IMR-90 (cell line): ENCODE results near the gene ADGRG6. TPM values are rescaled to one million over a fixed set of nuclear protein-coding genes. Genes with fewer than 3 reads are reported as not detected.
A peak's percentile ranks its signal among the peaks of the same experiment; 100 is the strongest.

Experiments used
- ATAC-seq: fragments of 200-7000 bp; cut with Tn5 transposase; 2 replicates; pipeline ENCODE4 v1.9.1; 2020; ENCODE audit warnings: low read depth, mild to moderate bottlenecking, moderate library complexity
- BruUV-seq: library from RNA; stranded (reverse); fragments of 400-500 nt; replicated peaks from 2 replicates; lab custom pipeline; 2021; lab: Mats Ljungman, UMichigan
- CTCF ChIA-PET: fragments of 300-600 bp; formaldehyde crosslinking; extraction: SDS; loops from one replicate; lab custom pipeline; 2021; ENCODE audit warnings: antibody characterized with exemption; lab: Yijun Ruan, JAX
- POLR2A ChIA-PET: fragments of 300-600 bp; sonication (Branson Sonifier 250); formaldehyde crosslinking; loops from one replicate; lab custom pipeline; 2022; ENCODE audit warnings: antibody characterized with exemption; ENCODE audit not compliant: unreplicated experiment; lab: Charles Lee
- DNase-seq: peaks from one replicate; pipeline ENCODE4 v3.0.0; 2013
- H2AFZ ChIP-seq: replicated peaks from 2 replicates; pipeline ENCODE3; 2013; ENCODE audit warnings: low read length, mild to moderate bottlenecking; ENCODE audit not compliant: poor library complexity
- H2AK5ac ChIP-seq: 2 replicates; pipeline ENCODE4 v1.6.1; 2013; ENCODE audit warnings: low read depth, low read length, inconsistent platforms
- H2AK9ac ChIP-seq: replicated peaks from 2 replicates; pipeline ENCODE3; 2013; ENCODE audit warnings: mild to moderate bottlenecking, low read depth, low read length, moderate library complexity; ENCODE audit not compliant: poor library complexity
- H2BK120ac ChIP-seq: 2 replicates; pipeline ENCODE4 v1.6.1; 2013; ENCODE audit warnings: low read depth, low read length, inconsistent platforms
- H2BK15ac ChIP-seq: 3 replicates; pipeline ENCODE4 v1.6.1; 2013; ENCODE audit warnings: low read depth, low read length, inconsistent platforms
- H2BK20ac ChIP-seq: 2 replicates; pipeline ENCODE4 v1.6.1; 2013; ENCODE audit warnings: low read depth, mild to moderate bottlenecking, inconsistent platforms, low read length, moderate library complexity
- H2BK5ac ChIP-seq: 2 replicates; pipeline ENCODE4 v1.6.1; 2013; ENCODE audit warnings: mild to moderate bottlenecking, low read depth, low read length, inconsistent platforms; ENCODE audit not compliant: poor library complexity, severe bottlenecking
- H3K14ac ChIP-seq: replicated peaks from 2 replicates; pipeline ENCODE4 v1.6.1; 2013; ENCODE audit warnings: low read depth, low read length, inconsistent platforms
- H3K18ac ChIP-seq: 2 replicates; pipeline ENCODE4 v1.6.1; 2013; ENCODE audit warnings: low read depth, low read length, control low read depth
- H3K23ac ChIP-seq: 2 replicates; pipeline ENCODE4 v1.6.1; 2013; ENCODE audit warnings: low read depth, low read length, inconsistent platforms
- H3K27ac ChIP-seq: 2 replicates; pipeline ENCODE4 v1.5.1; 2013; ENCODE audit warnings: mild to moderate bottlenecking, control low read depth, low read length; ENCODE audit not compliant: insufficient read depth
- H3K27me3 ChIP-seq: 2 replicates; pipeline ENCODE4 v1.6.1; 2013; ENCODE audit warnings: low read length; ENCODE audit not compliant: control insufficient read depth, insufficient read depth
- H3K36me3 ChIP-seq: 2 replicates; pipeline ENCODE4 v1.6.1; 2013; ENCODE audit warnings: low read length, mixed read lengths; ENCODE audit not compliant: control insufficient read depth, insufficient read depth
- H3K4ac ChIP-seq: 2 replicates; pipeline ENCODE4 v1.6.1; 2013; ENCODE audit warnings: low read depth, low read length, inconsistent platforms
- H3K4me1 ChIP-seq: 2 replicates; pipeline ENCODE4 v1.6.1; 2013; ENCODE audit warnings: low read length, mixed read lengths; ENCODE audit not compliant: control insufficient read depth, insufficient read depth
- H3K4me2 ChIP-seq: 2 replicates; pipeline ENCODE4 v1.6.1; 2013; ENCODE audit warnings: low read depth, mild to moderate bottlenecking, control low read depth, low read length, moderate library complexity
- H3K4me3 ChIP-seq: 2 replicates; pipeline ENCODE4 v1.5.1; 2013; ENCODE audit warnings: low read depth, mild to moderate bottlenecking, control low read depth, low read length, moderate library complexity; ENCODE audit not compliant: insufficient read depth
- H3K56ac ChIP-seq: 2 replicates; pipeline ENCODE4 v1.6.1; 2013; ENCODE audit warnings: low read length, inconsistent platforms; ENCODE audit not compliant: insufficient read depth; ENCODE audit errors: extremely low read depth
- H3K79me1 ChIP-seq, 2 experiments: 2 replicates each; pipeline ENCODE4 v1.6.1; 2013; ENCODE audit warnings: low read length in 2 of 2, inconsistent platforms in 1 of 2, low read depth in 1 of 2
- H3K9ac ChIP-seq: 2 replicates; pipeline ENCODE4 v1.6.1; 2013; ENCODE audit warnings: low read depth, low read length, control low read depth
- H3K9me1 ChIP-seq: 2 replicates; pipeline ENCODE4 v1.6.1; 2013; ENCODE audit warnings: low read length, inconsistent platforms; ENCODE audit not compliant: insufficient read depth
- H3K9me3 ChIP-seq: 2 replicates; pipeline ENCODE4 v1.6.1; 2013; ENCODE audit warnings: low read length; ENCODE audit not compliant: control insufficient read depth, insufficient read depth
- H4K20me1 ChIP-seq: 2 replicates; pipeline ENCODE4 v1.6.1; 2013; ENCODE audit warnings: low read length, inconsistent platforms; ENCODE audit not compliant: insufficient read depth
- H4K5ac ChIP-seq: 2 replicates; pipeline ENCODE4 v1.6.1; 2013; ENCODE audit warnings: mild to moderate bottlenecking, low read depth, low read length, control low read depth
- H4K8ac ChIP-seq, 2 experiments: 2 replicates each; pipeline ENCODE4 v1.6.1; 2013; ENCODE audit warnings: low read depth in 2 of 2, low read length in 2 of 2, control low read depth in 1 of 2, inconsistent platforms in 1 of 2
- H4K91ac ChIP-seq: 2 replicates; pipeline ENCODE4 v1.6.1; 2013; ENCODE audit warnings: low read depth, low read length, inconsistent platforms; ENCODE audit not compliant: insufficient read depth
- BHLHE40 ChIP-seq: fragments of 150-350 bp; IDR thresholded peaks from 2 replicates; pipeline ENCODE4 v1.6.1; 2016; ENCODE audit warnings: mild to moderate bottlenecking, low read depth, low read length
- CEBPB ChIP-seq: IDR thresholded peaks from 2 replicates; pipeline ENCODE4 v1.6.1; 2012; ENCODE audit warnings: low read depth, low read length, improper control_type of control experiment
- CHD1 ChIP-seq: IDR thresholded peaks from 2 replicates; pipeline ENCODE4 v1.6.1; 2012; ENCODE audit warnings: low read depth, low read length, improper control_type of control experiment
- CTCF ChIP-seq: conservative IDR thresholded peaks from 2 replicates; pipeline ENCODE4 v1.5.1; 2012; ENCODE audit warnings: mild to moderate bottlenecking, low read depth, low read length, improper control_type of control experiment
- ELK1 ChIP-seq: fragments of 150-350 bp; IDR thresholded peaks from 2 replicates; pipeline ENCODE4 v1.6.1; 2016; ENCODE audit warnings: low read depth, mild to moderate bottlenecking, low read length, moderate library complexity, borderline replicate concordance
- FOS ChIP-seq: fragments of 150-350 bp; IDR thresholded peaks from 2 replicates; pipeline ENCODE4 v1.6.1; 2016; ENCODE audit warnings: low read depth, low read length
- MAFK ChIP-seq: IDR thresholded peaks from 2 replicates; pipeline ENCODE4 v1.6.1; 2012; ENCODE audit warnings: low read depth, low read length, improper control_type of control experiment
- MAZ ChIP-seq: IDR thresholded peaks from 2 replicates; pipeline ENCODE4 v1.6.1; 2012; ENCODE audit warnings: low read depth, mild to moderate bottlenecking, low read length, improper control_type of control experiment, moderate library complexity, borderline replicate concordance
- MXI1 ChIP-seq: IDR thresholded peaks from 2 replicates; pipeline ENCODE4 v1.6.1; 2012; ENCODE audit warnings: low read depth, mild to moderate bottlenecking, low read length, moderate library complexity, borderline replicate concordance
- NFE2L2 ChIP-seq: fragments of 150-350 bp; IDR thresholded peaks from 2 replicates; pipeline ENCODE4 v1.6.1; 2016; ENCODE audit warnings: low read depth, mild to moderate bottlenecking, low read length
- POLR2A ChIP-seq: IDR thresholded peaks from 2 replicates; pipeline ENCODE4 v1.6.1; 2012; ENCODE audit warnings: mild to moderate bottlenecking, low read depth, low read length
- RAD21 ChIP-seq: IDR thresholded peaks from 2 replicates; pipeline ENCODE4 v1.6.1; 2012; ENCODE audit warnings: low read length, improper control_type of control experiment
- RCOR1 ChIP-seq: IDR thresholded peaks from 2 replicates; pipeline ENCODE4 v1.6.1; 2012; ENCODE audit warnings: mild to moderate bottlenecking, low read length, improper control_type of control experiment; ENCODE audit not compliant: insufficient replicate concordance
- RFX5 ChIP-seq: IDR thresholded peaks from 2 replicates; pipeline ENCODE4 v1.8.0; 2012; ENCODE audit warnings: low read depth, mild to moderate bottlenecking, low read length, moderate library complexity
- SMC3 ChIP-seq: fragments of 150-350 bp; IDR thresholded peaks from 2 replicates; pipeline ENCODE4 v1.6.1; 2016; ENCODE audit warnings: low read depth, mild to moderate bottlenecking, antibody characterized with exemption, low read length, moderate library complexity
- WGBS, 2 experiments: methylation state at CpG; one replicate each; pipeline versions ENCODE4 v1.1.5 to v1.1.7; 2013; ENCODE audit warnings: missing lambda C conversion rate in 2 of 2; ENCODE audit not compliant: insufficient read length in 1 of 2; ENCODE audit errors: extremely low coverage in 2 of 2; 5-methylcytosine and 5-hydroxymethylcytosine counted together
- dilution Hi-C: fragments of 300-500 bp; cut with HindIII; formaldehyde crosslinking; loops from one replicate; pipeline ENCODE4 v1.14.3; 2018; ENCODE audit warnings: low sequenced_read_pairs; ENCODE audit not compliant: unreplicated experiment
- in situ Hi-C: fragments of 300-500 bp; cut with MboI; formaldehyde crosslinking; loops from 3 replicates; pipeline ENCODE4 v1.14.3; 2019; ENCODE audit warnings: low sequenced_read_pairs, inconsistent platforms, mixed read lengths
- intact Hi-C: fragments of 100-400 bp; cut with micrococcal nuclease; formaldehyde crosslinking; loops from 2 replicates; pipeline ENCODE4 v1.10.0; 2022
- polyA plus RNA-seq, 3 experiments: library from polyadenylated mRNA; depleted of rRNA; stranded (reverse); fragments of >200 nt; gene quantifications; 2 replicates each; pipeline ENCODE4 v1.2.3, GENCODE V29; 2012; ENCODE audit warnings: low replicate concordance in 1 of 3
- total RNA-seq: library from RNA; depleted of rRNA; stranded (reverse); fragments of >200 nt; gene quantifications from 2 replicates; pipeline ENCODE4 v1.2.3, GENCODE V29; 2012

The ADGRG6 gene
- total and polyA plus RNA-seq, 2 of the 4 experiments (the other 2 are of a cell fraction): 10.0 to 20.3 TPM

GRCh38 chr6:142378138-142378875 is 76.5 kb downstream of the ADGRG6 start:
- peaks cover 10 to 21% of the 10 kb centered on the region in 2 experiments; a peak in 3 of 4 replicates for H3K79me1 ChIP-seq
- in situ Hi-C loops (no loop called here), intact Hi-C loops (no loop called here), dilution Hi-C loops (no loop called here)
- peak overlapping the region; percentile 73 for H4K5ac ChIP-seq
- BruUV-seq: no TSS peak
- CTCF ChIA-PET: interaction anchor here (0.8 kb wide), 1 partner anchor 1136 kb away, joined by 3 read pairs; no protein-coding TSS in a partner anchor
- no peak overlapping the region for H3K4me3 ChIP-seq
- no peak overlapping the region for H2AK9ac ChIP-seq
- POLR2A ChIA-PET: no interaction called here
- peak; percentile 31 for ATAC-seq
- peak overlapping the region; percentile 57 for H3K23ac ChIP-seq
- no peak overlapping the region for H3K56ac ChIP-seq
- peak overlapping the region; percentile 24 for H2AFZ ChIP-seq
- peak overlapping the region; percentile 61; the same call in 1 of the 2 replicates for H3K18ac ChIP-seq
- H2BK15ac ChIP-seq: peak overlapping the region; percentile 69; the same call in 1 of the 3 replicates
- H2BK20ac ChIP-seq: peak overlapping the region; percentile 64; the same call in 1 of the 2 replicates
- H2AK5ac ChIP-seq: no peak overlapping the region
- H2BK5ac ChIP-seq: peak overlapping the region; percentile 4
- H3K27me3 ChIP-seq: no peaks in the 10 kb centered on the region
- peak overlapping the region; percentile 63 for H3K4ac ChIP-seq
- H2BK120ac ChIP-seq: peak overlapping the region; percentile 26
- 0 out of 2 replicates have a peak overlapping the region, but pooled peaks have one; percentile 13 for H3K27ac ChIP-seq
- peaks cover 8% of the 10 kb centered on the region; the same call in 1 of the 2 replicates for H3K9me1 ChIP-seq
- peak overlapping the region; percentile 57; the same call in 1 of the 2 replicates for H3K4me2 ChIP-seq
- H4K20me1 ChIP-seq: no peaks in the 10 kb centered on the region
- peaks cover 14% of the 10 kb centered on the region for H3K4me1 ChIP-seq
- H3K9me3 ChIP-seq: no peaks in the 10 kb centered on the region
- no peaks in the 10 kb centered on the region for H3K36me3 ChIP-seq
- H4K8ac ChIP-seq: peak overlapping the region; percentile 34 to 71
- H3K14ac ChIP-seq: peak overlapping the region; percentile 39
- 29% methylated on average over 1 of the region's 2 CpGs; no CpG with 5 or more reads in 1 of the 2 experiments for WGBS, 2 experiments
- peak; percentile 89 for DNase-seq
- H4K91ac ChIP-seq: peak overlapping the region; percentile 53; the same call in 1 of the 2 replicates
- H3K9ac ChIP-seq: no peak overlapping the region; the same call in 1 of the 2 replicates
- no peak for TF ChIP-seq FOS
- no peak for TF ChIP-seq CEBPB
- TF ChIP-seq ELK1: no peak
- TF ChIP-seq SMC3: no peak
- no peak for TF ChIP-seq CTCF
- no peak for TF ChIP-seq MAFK
- no peak for TF ChIP-seq MAZ
- TF ChIP-seq NFE2L2: no peak
- TF ChIP-seq RCOR1: no peak
- no peak for TF ChIP-seq RFX5
- no peak for TF ChIP-seq POLR2A
- TF ChIP-seq CHD1: no peak
- TF ChIP-seq MXI1: no peak
- no peak for TF ChIP-seq RAD21
- no peak for TF ChIP-seq BHLHE40
